ENCODE measurements around the gene NOTCH1.
A peak's percentile ranks its signal among the peaks of the same experiment; 100 is the strongest.

Gene NOTCH1

GRCh38 chr9:136545965-136546696, at the start of gene NOTCH1:
NOTCH1 (minus strand) TSS chr9:136546048; CDS start chr9:136545786, 262 bp downstream.
- peak; percentile 91 for DNase-seq (ENCODE audit: low read depth, low spot score)
- in situ Hi-C loops (cut with HindIII; ENCODE audit: low sequenced_read_pairs): loop anchor here (10.0 kb wide), 1 partner anchor 61 kb away; the partner anchor contains the start of gene SEC16A
- no peak for TF ChIP-seq CTCF (IDR thresholded peaks at IDR 0.05; ENCODE audit: low read depth, low read length)
- peak within 1 kb of the TSS; percentile 76 for H3K4me3 ChIP-seq (ENCODE audit: low read depth, low read length)

- no peak for DNase-seq (ENCODE audit: low read depth, low spot score)
- H3K4me3 ChIP-seq (ENCODE audit: low read depth, low read length): no peak overlapping the region
- TF ChIP-seq CTCF (IDR thresholded peaks at IDR 0.05; ENCODE audit: low read depth, low read length): no peak
- in situ Hi-C loops (cut with HindIII; ENCODE audit: low sequenced_read_pairs): no loop called here
Observed at GRCh38 chr9:136594492-136594891, 48.6 kb upstream of the NOTCH1 start.

- no peak for DNase-seq (ENCODE audit: low read depth, low spot score)
- in situ Hi-C loops (cut with HindIII; ENCODE audit: low sequenced_read_pairs): no loop called here
- H3K4me3 ChIP-seq (ENCODE audit: low read depth, low read length): no peak overlapping the region
- no peak for TF ChIP-seq CTCF (IDR thresholded peaks at IDR 0.05; ENCODE audit: low read depth, low read length)
Observed at GRCh38 chr9:136593581-136593980, 47.7 kb upstream of the NOTCH1 start.

GRCh38 chr9:136592666-136593065, 46.8 kb upstream of the NOTCH1 start:
- TF ChIP-seq CTCF (IDR thresholded peaks at IDR 0.05; ENCODE audit: low read depth, low read length): no peak
- in situ Hi-C loops (cut with HindIII; ENCODE audit: low sequenced_read_pairs): no loop called here
- DNase-seq (ENCODE audit: low read depth, low spot score): no peak

GRCh38 chr9:136590821-136591752, 45.2 kb upstream of the NOTCH1 start:
- no peak overlapping the region for H3K4me3 ChIP-seq (ENCODE audit: low read depth, low read length)
- TF ChIP-seq CTCF (IDR thresholded peaks at IDR 0.05; ENCODE audit: low read depth, low read length): no peak
- in situ Hi-C loops (cut with HindIII; ENCODE audit: low sequenced_read_pairs): no loop called here
- DNase-seq (ENCODE audit: low read depth, low spot score): no peak

More at GRCh38 chr9:136592666-136593065, 46.8 kb upstream of the NOTCH1 start:
- no peak overlapping the region for H3K4me3 ChIP-seq (ENCODE audit: low read depth, low read length)
